NCI-H1105 (cell line): ENCODE data around the gene SLC12A3.

Source experiments
- DNase-seq: peaks from one replicate; lab custom pipeline; 2025; lab: John Stamatoyannopoulos, UW

SLC12A3 gene, protein sequence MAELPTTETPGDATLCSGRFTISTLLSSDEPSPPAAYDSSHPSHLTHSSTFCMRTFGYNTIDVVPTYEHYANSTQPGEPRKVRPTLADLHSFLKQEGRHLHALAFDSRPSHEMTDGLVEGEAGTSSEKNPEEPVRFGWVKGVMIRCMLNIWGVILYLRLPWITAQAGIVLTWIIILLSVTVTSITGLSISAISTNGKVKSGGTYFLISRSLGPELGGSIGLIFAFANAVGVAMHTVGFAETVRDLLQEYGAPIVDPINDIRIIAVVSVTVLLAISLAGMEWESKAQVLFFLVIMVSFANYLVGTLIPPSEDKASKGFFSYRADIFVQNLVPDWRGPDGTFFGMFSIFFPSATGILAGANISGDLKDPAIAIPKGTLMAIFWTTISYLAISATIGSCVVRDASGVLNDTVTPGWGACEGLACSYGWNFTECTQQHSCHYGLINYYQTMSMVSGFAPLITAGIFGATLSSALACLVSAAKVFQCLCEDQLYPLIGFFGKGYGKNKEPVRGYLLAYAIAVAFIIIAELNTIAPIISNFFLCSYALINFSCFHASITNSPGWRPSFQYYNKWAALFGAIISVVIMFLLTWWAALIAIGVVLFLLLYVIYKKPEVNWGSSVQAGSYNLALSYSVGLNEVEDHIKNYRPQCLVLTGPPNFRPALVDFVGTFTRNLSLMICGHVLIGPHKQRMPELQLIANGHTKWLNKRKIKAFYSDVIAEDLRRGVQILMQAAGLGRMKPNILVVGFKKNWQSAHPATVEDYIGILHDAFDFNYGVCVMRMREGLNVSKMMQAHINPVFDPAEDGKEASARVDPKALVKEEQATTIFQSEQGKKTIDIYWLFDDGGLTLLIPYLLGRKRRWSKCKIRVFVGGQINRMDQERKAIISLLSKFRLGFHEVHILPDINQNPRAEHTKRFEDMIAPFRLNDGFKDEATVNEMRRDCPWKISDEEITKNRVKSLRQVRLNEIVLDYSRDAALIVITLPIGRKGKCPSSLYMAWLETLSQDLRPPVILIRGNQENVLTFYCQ

DNA sequence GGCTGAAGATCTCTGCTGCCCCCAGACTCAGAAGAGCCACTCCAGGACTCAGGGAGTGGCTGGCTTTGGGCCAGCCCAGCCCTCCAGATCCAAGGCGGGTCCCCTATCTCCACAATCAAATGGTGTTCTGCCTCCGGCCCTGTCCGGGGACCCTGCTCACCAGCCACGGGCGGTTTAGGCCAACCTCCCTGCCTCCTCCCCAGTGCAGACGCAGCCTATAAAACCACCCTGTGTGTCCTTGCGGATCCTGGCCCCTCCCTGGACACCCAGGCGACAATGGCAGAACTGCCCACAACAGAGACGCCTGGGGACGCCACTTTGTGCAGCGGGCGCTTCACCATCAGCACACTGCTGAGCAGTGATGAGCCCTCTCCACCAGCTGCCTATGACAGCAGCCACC is at the start of gene SLC12A3:
TSS of gene SLC12A3 (plus strand) at position 248 of the 400 bp plus-strand sequence. CDS start at position 277, 29 bp downstream.
- no peak for DNase-seq

DNA sequence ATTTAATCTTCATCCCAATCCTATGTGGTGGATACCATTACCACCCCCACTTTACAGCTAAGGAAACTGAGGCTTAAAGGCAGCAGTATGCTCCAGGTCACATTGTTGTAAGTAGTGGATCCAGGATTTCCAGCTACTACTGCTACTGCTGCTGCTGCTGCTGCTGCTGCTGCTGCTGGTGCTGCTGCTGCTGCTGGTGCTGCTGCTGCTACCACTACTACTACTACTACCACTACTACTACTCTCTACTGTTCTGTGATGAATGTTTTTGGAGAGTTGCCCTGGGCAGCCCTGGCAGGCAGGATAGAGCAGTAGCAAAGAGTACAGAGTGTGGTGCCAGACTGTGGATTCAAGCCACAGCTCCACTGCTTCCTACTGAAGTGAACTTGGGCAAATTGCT is 49.3 kb upstream of the SLC12A3 start:
- no peak for DNase-seq

DNA sequence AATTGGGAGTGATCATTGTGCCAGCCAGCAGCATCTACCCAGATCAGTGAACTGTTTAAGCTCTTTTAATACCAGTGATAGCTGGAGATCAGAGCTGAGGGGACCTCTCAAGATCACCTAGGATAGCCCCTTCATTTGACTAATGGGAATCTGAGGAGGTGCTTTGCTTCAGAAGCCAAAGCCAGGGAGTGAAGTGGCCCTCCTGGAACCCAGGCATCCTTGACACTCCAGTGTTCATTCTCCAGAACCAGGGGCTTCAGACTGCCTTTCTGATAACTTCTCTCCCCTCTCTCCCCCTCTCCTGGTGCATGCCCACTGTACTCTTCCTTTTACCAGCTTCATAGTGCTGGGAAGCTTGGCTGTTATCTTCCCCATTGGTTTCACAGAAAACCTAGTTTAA is 48.0 kb upstream of the SLC12A3 start:
- DNase-seq: no peak

DNA sequence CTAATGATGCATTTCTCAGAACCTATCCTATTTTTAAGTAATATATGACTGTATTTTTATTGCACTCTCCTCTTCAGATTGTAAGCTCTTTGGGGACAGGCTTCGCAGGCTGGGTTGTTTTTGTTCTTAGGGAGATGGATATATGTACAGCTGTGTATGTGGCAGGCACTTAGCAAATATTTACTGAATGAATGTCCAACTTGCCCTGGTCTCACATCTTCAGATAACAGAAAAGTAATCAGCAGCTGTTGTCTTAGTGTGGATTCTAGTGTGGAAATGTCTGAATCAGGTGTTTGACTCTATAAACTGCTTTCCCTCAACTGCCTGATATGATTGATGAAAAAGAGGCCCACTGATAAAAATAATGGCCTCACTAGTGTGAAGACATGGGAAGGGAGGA is 47.1 kb upstream of the SLC12A3 start:
- DNase-seq: no peak

DNA sequence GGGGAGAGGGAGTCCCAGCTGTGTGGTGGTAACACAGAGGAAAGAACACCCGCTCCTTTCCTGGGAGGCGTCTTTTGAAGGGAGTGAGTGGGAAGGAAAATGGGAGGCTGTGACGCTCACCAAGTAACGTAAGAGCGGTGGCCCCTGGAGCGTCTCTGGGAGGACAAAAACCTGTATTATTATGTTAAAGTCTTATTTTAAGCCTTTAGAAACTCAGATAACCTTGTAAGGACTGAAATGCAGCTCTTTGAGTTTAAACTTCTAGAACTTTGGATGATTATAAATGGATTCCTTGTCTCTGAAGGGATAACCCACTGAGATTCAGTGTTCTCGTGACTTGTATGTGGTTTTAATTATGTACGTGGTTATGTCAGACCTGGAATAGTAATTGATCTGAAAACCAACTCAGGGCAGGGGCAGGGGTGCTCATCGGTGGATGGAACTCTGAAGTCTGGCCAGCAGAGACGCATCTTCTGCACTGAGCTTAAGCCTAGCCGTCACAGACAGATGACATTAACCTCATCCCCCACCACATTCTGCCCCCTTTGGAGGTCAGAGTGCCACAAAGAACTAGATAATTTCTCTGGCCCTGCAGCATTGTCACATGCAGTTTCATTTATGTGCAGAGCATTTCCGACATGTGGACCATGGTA is 41.8 kb upstream of the SLC12A3 start:
- no peak for DNase-seq

DNA sequence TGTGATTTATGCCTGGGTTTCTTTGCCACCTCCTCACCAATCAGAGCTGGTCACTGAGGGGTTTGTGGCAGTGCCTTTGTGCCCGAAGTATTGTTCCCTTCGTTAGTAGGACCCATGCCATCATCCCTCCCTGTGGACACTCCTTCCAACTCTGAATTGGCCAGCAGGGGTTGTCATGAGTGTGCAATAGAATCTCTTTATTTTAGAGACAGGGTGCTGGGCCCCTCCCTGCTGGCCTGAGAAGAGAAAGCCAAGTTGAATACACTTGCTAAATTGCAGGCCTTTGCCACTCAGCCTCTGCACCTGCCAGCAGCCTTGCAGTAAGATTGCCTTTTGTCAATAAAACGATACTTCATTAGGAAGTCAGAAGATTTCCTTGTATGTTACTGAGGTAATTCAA is 40.7 kb upstream of the SLC12A3 start:
- no peak for DNase-seq

DNA sequence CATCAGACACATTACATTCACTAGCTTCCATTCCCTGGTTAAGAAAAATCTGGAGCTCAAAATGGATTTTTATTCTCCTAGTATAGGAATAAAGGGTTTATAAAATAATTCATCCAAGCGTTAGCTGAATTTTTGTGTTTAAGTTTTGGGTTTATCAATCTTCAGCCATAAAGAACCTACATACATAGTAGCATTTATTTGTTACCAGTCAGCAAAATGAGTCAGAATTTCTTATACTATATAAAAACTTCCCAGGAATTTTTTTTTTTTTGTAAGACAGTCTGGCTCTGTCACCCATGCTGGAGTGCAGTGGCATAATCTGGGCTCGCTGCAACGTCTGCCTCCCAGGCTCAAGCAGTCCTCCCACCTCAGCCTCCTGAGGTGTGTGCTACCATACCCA is 40.2 kb upstream of the SLC12A3 start:
- no peak for DNase-seq

DNA sequence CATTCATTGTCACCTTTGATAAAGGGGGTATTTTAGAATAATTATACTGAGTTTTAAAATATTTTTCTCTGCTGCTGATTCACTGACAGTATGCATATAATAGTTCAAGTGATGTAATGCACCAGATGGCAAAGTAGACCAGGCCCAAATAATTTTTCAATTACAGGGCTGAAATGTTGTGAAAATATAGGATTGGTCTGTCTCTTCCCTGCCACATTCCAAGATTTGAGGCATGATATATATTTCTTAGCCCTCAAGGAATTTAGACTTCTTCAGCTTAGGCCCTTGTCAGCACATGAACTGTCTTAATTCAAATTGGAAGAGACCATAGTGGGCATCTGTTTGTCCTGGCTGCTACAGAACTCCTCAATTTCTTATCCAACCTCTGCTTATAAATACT is 39.2 kb upstream of the SLC12A3 start:
- no peak for DNase-seq

DNA sequence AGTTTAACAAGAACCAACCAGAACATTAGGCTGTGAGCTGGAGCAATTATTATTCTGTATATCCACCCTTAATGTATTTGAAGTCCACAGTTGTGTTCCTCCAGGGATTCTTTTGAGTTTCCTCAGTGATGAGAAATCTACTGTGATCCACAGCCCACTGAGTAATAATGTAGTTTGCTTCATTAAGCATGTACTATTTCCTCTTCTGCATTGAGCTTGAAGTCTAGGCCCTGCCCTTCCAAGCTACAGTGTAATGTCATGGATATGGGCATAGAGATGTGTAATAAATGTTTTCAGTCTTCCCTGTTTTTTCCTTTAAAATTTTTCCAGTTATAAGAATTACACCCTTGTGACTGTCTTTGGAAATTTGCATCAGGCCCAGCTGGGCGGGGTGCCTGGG is 36.4 kb upstream of the SLC12A3 start:
- no peak for DNase-seq

DNA sequence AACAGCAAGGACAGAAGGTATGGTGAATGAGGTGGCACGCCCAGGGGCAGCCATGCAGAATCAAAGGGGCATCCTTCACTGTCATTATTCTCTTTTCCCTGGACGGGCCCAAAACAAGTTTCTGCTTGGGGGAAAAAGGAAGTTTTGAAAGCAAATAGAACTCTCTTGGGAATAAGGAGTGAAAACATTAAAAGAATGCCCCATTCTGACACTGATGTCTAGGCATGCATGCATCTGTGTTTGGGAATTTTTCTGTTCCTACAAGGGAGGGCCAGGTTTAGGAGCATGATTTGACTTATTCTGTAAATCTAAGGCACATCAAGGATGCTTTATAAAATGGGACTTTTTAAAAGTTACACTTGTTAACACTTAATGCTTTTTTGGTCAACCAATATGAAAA is 34.3 kb upstream of the SLC12A3 start:
- DNase-seq: no peak

DNA sequence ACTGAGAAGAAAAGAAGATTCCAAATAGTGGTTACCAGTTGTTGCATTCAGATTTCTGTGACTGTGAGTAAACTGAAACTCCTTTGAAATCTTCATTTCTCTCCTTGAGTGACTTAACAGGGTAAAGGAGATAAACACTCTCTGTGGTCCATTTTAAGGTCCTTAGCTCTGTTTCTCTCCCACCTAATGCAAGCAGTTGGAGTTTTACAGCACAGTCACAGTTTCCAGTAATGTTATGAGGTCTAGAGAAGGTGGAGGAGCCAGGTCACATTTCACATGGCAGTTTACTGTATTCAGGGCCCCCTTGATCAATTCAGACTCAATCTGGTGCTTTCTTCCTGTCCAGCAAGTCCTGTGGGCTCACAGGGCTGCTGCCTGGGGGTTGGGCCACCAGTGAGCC is 32.2 kb upstream of the SLC12A3 start:
- DNase-seq: no peak

DNA sequence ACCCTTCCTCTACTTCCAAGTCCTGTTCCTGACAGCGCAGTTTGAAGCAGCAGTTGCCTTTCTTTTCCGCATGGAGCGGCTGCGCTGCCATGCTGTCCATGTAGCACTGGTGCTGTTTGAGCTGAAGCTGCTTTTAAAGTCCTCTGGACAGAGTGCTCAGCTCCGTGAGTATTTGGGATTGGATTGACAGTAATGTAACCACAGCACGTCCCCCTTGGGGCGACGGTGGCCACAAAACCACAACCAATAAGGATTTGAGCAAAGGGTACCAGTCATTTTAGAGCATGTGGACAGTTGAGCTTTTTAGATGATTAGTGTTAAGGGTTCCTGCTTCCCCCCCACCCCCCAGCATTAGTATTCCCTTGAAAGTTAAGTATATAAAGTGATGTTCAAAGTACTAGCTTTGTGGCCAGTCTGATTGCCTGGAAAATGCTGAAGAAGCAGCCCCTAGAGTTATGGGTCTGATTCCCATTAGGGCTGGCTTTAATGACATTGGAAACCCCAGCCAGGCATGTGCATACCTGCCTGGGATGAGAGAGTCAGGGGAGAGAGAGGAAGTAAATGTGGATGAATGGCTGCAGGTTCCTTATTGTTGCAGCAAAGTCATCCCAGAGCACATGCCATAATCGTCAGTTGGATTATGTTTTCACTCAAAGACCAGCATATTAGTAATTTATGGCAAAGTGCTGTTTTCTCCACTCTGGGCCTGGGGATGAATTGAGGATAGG is 31.6 kb upstream of the SLC12A3 start:
- no peak for DNase-seq

DNA sequence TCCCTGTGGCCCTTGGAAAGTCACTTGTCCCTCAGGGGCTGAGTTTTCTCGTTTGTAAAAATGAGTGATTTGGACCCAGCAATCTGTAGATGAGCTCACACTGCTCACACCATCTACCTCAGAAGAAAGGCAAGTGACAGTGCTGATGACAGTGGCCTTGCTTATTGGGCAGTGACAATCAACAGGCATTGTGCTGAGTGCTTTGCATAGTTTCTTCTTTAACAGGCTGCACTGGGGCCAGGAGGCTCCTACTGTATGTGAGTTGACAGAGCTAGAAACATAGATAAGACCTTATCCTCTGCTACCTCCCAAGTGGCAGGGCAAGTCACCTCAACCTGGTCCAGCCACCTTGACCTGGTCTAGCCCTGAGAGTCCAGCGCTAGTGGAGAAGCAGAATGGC is 29.7 kb upstream of the SLC12A3 start:
- no peak for DNase-seq

DNA sequence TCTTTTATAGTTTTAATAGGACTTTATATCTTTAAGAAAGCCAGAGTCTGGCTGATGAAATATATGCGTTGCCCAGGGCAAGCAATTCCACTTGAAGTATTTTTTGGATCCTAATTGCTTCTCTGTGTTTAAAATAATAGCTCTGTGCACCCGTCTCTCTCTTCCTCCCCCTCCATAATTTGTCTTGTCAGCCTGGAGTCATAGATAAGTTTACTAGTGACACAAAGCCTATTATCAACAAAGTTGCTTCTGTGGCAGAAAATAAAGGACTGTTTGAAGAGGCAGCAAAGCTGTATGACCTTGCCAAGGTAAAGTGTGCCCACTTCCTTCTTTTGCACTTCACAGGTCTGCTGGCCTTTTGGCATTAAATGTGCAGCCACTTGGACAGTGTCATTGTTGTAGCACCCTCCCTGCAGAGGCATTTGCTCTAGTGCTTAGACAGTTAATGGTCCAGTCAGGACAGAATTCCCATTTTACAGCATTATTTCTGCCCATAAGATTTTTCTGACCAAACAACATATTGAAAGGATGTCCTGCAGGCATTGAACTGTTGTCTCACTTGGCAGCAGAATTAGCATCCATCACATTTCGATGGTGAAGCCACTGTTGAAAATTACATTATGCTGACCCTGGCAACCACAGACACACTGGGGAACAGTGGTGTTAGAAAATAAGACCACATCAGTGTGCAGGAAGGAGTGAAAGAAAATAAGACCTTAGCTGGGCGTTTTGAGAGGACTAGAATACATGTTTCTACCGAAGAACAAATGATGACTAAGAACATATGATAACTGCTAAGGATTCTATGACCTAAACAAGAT is 28.4 kb upstream of the SLC12A3 start:
- no peak for DNase-seq

DNA sequence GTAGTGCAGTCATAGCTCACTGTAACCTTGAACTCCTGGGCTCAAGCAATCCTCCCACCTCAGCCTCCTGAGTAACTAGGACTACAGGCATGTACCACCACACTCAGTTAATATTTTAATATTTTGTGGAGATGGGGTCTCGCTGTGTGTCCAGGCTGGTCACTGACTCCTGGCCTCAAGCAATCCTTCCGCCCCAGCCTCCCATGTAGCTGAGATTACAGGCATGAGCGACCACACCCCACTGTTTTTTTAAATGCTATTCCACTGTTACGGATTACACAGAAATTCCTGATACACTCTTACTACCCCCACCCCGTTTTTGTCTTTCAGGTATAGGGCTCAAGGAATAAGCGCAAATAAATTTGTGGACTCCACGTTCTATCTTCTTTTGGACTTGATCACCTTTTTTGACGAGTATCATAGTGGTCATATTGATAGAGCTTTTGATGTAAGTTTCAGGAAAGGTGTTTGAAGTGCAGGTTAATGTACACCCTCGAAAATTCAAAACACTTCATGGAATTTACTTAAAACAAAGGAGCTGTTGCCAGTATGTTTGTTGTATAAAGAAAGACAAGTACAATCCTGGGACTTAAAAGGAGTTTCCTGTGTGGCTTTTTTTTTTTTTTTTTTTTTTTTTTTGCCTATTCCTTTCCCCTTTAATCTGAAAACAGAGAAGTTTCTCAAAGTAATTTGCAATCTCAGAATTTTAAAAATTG is 26.2 kb upstream of the SLC12A3 start:
- DNase-seq: no peak

DNA sequence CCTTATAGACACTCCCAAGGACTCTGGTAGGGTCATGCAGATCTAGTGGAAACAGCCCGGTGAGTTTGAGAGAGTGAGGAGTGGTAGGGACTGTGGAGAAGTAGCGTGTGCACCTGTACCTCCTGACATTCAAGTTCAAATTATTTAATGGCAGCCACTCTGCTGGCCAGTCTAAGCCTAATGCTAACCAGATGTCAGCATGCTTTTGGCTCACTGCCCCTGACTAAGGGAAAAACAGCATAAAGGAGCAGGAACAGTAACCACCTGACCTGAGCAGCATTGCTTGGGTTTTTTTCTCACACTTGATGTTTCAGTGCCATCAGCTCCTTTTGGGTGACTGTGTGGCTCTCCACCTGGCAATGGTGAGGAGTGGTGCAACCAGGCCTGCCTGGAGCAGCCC is 23.8 kb upstream of the SLC12A3 start:
- no peak for DNase-seq

DNA sequence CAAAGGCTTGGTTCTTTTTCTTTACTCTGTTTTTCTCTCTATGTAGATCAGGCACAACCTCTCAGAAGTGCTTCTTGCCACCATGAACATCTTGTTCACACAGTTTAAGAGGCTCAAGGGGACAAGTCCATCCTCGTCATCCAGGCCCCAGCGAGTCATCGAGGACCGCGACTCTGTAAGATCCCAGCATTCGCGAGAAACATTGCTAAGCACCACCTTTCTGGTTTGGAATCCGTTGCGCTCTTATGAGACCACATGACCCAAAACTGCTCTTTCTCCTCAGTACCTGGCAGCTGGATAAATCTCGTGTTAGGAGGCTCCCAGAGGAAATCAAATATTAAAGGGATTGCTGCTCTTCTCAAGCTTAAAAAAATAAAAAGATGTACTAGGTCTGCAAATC is 23.3 kb upstream of the SLC12A3 start:
- DNase-seq: no peak

DNA sequence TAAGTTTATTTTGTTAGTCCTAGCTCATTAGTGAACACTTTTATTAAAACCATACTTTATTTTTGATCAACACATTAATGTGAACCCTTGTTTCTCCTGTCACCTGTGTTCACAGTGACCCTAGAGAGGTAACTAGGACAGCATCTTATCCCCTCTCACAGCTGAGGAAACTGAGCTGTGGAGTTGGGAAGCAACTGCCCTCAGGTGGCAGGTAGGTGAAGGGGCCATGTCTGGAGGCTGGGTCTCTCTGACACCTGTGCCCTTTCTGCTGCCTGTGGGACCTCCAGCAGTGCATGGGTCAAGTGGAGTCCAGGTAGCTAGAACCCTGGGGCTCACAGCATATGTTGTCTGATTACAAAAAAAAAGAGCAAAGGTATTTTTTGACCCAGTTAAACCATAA is 22.9 kb upstream of the SLC12A3 start:
- DNase-seq: no peak

DNA sequence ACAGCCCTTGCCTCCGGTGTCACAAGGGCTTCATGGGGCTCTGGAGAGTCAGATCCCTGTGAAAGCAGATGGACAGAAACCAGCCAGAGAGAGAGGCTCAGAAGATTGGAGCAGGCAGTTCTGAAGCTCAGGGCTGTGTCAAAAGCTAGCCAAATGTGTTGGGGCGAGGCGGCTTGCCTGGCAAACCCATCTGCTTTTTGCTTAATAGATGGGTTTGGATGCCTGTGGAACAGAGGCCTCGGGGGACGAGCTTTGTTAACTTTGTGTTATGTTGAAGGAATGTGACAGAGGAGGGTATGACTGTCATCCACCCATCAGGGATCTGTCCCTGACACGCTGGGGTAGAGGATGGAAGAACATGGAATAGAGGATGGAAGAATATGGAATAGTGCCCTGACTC is 21.0 kb upstream of the SLC12A3 start:
- DNase-seq: no peak

DNA sequence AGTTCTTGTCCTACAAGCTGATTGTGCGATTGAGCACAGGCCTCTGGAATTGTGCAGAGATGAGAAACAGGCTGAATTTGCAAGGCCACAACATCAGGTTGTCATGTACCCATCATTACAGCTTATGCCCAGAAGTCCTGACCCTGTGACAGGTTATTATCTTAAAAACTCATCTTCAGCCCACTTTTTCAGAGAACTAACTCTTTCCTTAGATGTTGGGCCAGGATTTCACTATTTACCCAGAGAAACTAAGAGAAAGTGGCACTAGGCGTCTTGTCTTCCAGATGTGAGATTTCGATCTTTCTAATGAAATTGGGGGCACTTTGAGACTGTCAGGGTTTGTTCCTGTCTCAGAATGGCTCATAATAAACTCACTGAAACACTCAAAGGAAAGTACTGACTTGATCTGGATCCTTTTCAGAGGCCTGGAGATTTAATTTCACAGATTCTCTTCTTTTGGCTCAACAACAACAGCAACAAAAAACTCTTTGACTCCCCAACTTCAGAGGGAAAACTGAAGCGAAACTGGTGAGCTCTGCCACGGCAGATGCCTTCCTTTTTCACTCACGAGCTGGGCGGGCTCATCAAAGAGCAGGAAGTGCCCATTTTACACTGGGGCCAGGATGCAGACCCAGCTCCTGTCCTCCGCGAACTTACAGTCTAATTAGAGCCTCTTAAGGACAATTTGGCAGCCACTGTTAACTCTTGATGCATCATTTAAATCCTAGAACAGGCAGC is 17.7 kb upstream of the SLC12A3 start:
- no peak for DNase-seq
